HG02571 (cell line): ENCODE measurements around the gene STAP2.
A peak's percentile ranks its signal among the peaks of the same experiment; 100 is the strongest.

Experiments used
- ATAC-seq: cut with Tn5 transposase; IDR thresholded peaks from one replicate; pipeline ENCODE4 v1.9.1; 2021; ENCODE audit warnings: mild to moderate bottlenecking, moderate library complexity; ENCODE audit not compliant: unreplicated experiment

Gene STAP2

GRCh38 chr19:4370418-4371041 lies 31.9 kb upstream of the STAP2 start:
- ATAC-seq = no peak

DNA sequence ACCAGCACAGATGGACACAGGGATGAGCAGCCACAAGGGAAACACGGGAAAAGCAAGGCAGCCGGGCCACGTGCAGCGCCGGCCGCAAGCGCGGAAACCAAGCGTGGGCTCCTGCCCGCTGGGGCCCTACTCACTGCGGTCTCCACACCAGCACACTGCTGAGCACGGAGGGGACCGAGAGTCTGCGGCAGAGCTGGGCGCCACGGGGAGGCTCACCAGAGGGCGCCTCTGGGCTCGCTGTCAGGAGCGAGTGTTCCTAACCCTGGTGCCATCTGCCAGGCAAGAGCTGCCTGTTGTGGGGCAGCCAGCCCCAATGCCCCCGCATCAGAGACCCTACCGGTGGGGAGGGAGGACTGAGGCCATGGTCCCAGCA lies 31.2 kb upstream of the STAP2 start:
- ATAC-seq = peak; percentile 45

GRCh38 chr19:4369109-4369887 lies 30.7 kb upstream of the STAP2 start:
- ATAC-seq = peak; percentile 45

DNA sequence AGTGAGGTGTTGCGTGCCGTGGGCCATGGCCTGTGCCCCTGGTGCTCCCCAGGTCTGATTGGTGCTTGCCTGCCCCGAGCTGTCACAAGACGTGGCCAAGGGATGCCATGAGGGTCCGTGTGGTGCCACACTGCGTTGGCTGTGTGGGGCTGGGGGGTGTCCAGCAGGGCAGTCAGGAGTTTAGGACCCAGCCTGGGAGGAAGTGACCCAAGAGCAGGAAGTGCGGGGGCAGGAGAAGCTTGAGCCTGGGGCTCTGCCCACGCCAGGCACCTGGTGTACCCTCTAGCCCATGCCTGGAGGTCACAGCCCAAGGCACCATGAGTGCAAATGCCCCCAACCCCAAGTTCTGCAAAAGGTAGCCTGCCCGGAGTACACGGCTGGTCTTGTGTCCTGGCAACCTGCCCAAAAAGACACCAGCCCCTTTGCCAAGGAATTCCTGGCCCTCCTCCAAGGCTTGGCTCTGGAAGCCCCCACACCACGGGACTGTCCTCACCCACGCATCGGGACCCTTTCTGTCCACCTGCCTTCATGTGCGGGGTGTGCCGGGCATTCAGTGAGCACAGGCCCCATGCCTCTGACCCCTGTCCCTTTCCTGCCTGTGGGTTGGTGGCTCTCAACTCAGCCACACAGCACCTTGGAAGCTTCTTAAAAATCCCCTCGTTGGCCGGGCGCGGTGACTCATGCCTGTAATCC lies 29.6 kb upstream of the STAP2 start:
- no peak for ATAC-seq

- ATAC-seq = no peak
Measured at GRCh38 chr19:4367781-4368127, 29.1 kb upstream of the STAP2 start.

DNA sequence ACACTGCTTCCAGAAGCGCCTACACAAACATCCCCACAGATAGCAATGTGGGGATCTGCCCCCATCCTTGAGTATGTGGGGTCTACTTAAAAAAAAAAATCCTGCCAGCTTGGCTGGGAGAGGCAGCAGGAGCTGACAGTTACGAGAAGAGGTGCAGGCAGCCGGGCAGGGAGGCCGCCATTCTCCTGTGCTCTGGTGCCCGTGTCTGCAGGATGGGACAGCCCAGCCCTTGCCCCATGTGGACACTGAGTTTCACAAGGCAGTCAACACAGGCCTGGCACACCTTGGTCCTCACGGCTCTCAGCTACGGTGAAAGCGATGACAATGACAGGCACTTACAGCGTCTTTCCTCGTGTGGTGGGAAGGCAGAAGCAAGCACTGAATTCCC lies 28.7 kb upstream of the STAP2 start:
- ATAC-seq = no peak

DNA sequence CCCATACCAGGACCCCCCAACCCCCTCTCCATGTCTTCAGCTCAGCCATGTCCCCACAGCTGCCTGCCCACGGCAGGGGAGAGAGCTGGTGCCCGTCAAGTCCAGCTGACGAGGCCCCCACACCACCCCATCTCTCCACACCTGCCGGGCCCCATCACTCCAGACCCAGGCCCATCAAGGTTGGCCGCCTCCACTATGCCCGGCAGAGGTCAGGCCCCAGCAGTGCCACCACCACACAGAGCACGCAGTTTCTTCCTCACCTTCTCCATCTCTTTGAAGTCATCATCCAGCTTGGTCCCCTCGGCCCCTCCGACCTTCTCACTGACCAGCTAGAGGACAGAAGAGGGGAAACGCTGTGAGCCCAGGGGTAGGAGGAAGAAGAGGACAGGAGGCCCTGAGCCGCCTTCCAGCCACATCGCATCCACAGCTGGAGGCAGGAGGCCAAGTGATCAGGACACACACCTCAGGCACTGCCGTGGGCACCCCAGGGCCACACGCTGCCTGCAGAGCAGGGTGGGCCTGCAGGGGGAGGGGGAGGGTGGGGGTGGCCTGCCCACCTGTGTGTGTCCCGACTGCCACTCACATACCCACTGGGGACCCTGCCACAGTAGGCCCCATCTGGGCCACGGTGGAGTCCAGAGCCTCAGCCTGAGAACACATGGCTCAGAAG lies 28.2 kb upstream of the STAP2 start:
- no peak for ATAC-seq

- ATAC-seq = no peak
Measured at GRCh38 chr19:4365791-4366665, 27.4 kb upstream of the STAP2 start.

- no peak for ATAC-seq
Measured at GRCh38 chr19:4365341-4365740, 26.7 kb upstream of the STAP2 start.

DNA sequence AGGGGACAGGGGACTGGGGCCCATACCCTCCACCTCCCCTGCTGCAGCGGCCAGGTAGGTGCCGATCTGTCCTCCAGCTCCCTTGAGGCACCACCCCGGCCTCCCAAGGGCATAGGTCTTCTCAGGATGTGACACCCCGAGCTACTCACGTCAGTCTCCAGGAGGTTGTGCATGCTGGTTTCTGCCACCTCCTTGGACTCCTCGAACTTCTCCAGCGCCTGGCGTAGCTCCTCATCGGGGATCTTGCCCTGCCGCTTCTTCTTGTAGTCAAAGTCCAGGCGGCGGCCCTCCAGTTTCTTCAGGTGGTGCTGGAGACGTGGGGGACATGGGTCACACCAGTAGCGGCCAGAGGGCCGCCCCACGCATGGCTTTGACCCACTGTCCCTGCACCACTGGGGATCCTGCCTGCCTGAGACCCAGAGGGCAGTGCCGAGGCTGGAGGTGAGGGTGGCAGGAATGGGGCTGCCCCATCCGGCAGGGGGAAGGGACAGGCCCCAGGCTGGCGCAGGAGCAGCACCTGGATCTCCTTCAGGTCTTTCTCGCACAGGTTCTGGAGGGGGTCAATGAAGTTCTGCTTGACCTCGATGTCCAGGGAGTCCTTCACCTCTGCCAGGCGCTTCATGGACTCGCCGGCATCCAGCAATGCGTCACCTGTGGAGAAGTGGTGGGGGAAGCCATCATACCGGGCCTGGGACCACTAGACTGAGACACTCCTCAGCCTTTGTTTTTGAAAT lies 25.1 kb upstream of the STAP2 start:
- ATAC-seq = no peak

DNA sequence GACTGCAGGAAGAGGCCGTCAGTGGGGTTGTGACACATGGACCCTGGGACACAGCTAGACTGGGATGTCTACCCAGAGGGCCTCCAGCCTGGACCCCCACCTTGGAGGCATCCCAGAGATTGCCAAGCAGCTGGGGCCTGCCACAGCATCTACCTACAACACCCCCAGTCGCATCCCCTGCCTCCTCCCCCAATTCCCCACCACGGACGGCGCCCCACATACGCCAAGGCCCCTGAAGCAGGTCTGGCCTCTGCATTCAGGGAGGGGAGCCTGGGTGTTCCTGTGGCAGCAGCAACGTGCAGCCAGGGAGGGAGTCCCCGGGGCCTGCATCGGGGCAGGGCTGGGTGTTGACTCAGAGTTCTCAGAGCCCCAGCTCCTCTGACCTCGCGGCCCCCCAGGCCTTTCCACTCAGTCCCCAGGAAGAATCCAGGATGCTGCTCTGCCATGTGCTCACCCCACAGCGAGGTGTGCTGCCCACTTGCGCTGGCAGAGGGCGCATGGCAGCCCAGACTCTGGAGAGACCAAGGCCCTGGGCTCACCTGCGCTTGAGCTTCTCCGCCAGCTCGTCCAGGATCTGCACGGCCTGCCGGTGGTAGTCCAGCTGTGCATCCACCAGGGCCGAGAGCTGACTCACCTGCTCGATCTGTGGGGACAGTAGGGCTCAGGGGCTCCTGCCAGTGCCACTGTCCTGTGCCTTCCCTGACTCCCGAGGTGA lies 24.4 kb upstream of the STAP2 start:
- no peak for ATAC-seq

GRCh38 chr19:4362101-4362828 lies 23.6 kb upstream of the STAP2 start:
- no peak for ATAC-seq

DNA sequence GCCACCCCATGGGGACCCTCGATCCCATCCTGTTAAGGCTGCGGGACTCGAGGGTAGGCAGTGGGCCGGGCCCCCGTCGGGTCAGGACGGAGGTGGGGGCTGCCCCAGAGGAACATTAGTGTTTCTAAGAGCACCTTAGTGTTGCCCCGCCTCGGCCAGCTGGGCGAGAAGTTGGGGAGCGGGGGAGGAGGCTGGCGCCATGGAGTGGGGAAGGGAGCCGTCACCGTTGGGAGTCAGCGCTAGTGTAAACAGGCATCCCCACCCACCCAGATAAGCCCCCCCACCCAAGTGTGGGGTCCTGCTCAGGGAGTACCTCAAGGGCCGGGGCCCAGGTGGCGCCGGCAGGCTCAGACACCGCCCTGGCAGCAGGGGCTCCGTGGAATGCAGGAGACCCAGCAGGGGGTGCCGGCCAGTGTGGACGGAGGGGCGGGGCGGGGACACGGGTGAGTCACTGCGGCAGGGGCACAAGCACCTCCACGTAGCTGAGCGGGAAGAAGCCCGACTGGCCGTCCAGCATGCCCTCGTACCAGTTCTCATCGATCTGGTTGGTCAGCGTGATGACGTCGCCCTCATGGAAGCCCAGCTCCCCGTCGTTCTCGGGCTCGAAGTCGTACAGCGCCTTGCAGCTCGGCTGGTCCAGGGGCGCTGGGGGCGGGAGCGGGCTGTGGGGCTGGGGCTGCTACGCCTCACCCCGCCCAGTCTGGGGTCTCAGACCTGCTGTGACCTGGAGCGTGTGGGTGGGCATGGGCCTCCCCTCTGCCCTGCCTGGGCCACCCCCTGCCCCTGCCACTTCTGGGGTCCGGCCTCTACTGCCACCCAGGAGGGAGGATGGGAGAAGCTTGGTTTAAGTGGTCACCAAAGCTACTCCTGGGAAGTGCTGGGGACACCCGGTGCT lies 22.8 kb upstream of the STAP2 start:
- ATAC-seq = no peak

GRCh38 chr19:4360641-4361151 lies 22.1 kb upstream of the STAP2 start:
- ATAC-seq = no peak

DNA sequence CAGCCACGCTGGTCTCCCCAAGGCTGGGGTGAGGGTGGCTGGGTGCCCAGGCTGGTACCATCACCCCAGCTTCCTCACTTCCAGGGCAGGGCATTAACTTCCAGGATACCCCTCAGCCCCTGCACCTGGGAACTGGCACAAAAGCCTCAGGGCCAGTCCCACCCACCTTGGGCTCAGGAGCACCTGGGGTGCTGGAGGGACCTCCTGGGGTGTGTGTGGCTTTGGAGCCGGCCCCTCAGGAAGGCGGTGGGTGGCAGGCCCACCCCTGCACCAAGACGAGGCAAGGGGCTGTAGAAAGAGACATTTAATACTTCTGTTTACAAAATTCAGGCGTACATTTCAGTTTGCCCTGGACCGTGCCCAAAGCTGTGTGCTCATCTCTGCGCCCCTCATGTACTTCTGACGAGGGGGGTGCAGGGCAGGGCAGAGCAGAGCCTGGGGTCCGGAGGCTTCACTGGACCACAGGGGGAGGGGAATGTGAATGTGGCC lies 21.5 kb upstream of the STAP2 start:
- ATAC-seq = no peak

DNA sequence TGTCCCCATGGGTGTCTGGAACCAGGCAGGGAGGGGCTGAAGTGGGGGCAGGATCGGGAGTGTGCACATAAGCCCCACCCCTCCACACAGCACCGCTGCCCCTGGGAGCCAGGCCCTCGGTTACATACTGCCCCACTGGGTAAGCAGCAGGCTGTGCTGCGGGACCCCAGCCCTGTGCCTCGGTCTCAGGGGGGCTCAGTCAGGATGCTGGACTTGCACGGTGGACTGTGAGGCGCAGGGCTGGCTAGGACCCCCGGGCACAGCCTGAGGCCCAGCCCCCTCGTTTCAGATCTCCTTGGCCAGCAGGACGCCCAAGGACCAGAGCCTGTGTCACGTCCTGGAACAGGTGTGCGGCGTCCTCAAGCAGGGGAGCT lies 21.0 kb upstream of the STAP2 start:
- ATAC-seq = no peak
